ENCODE results near the gene GNG14. TPM values are rescaled to one million over a fixed set of nuclear protein-coding genes. Genes with fewer than 3 reads are reported as not detected.

Gene GNG14
- total and polyA plus RNA-seq, 2 of the 4 experiments (the other 2 are of a cell fraction): not detected

GRCh38 chr19:12736995-12737834 is 49.4 kb downstream of the GNG14 start, which contains the start of gene GET3:
GET3 (plus strand) TSS chr19:12737497; CDS start chr19:12737506, 9 bp downstream.
- in situ Hi-C loops (cut with MboI; ENCODE audit: low sequenced_read_pairs) (no loop called here), dilution Hi-C loops (cut with HindIII; ENCODE audit: low sequenced_read_pairs, unreplicated experiment) (no loop called here), intact Hi-C loops (cut with micrococcal nuclease) (no loop called here)
- POLR2A ChIA-PET (ENCODE audit: unreplicated experiment): interaction anchor here (0.5 kb wide), 1 partner anchor 87 kb away, joined by 3 read pairs; no protein-coding TSS in a partner anchor
- Histone ChIP-seq H2BK5ac (ENCODE audit: low read depth, low read length, poor library complexity, severe bottlenecking) (peak within 1 kb of the TSS; percentile 87), H2AK5ac (ENCODE audit: low read depth, low read length) (peak within 1 kb of the TSS; percentile 91), H3K4me3 (ENCODE audit: insufficient read depth, low read depth, low read length) (peak within 1 kb of the TSS; percentile 80), H3K4me2 (ENCODE audit: low read depth, low read length) (peak within 1 kb of the TSS; percentile 92), H2BK15ac (ENCODE audit: low read depth, low read length) (no peak within 1 kb of the TSS), H4K5ac (ENCODE audit: low read depth, low read length) (peak within 1 kb of the TSS; percentile 88), H2AK9ac (replicated peaks; ENCODE audit: low read depth, low read length, poor library complexity) (peak within 1 kb of the TSS; percentile 90), H3K36me3 (ENCODE audit: control insufficient read depth, insufficient read depth, low read length) (peaks cover 9% of the 10 kb centered on the region), H3K56ac (ENCODE audit: extremely low read depth, insufficient read depth, low read length) (peak within 1 kb of the TSS; percentile 83), H3K9me3 (ENCODE audit: control insufficient read depth, insufficient read depth, low read length) (no peaks in the 10 kb centered on the region), H3K9me1 (ENCODE audit: insufficient read depth, low read length) (peaks cover 11% of the 10 kb centered on the region), H3K9ac (ENCODE audit: low read depth, low read length) (peak within 1 kb of the TSS; percentile 77), H3K4ac (ENCODE audit: low read depth, low read length) (peak within 1 kb of the TSS; percentile 86), H3K27ac (ENCODE audit: insufficient read depth, low read length) (peak within 1 kb of the TSS; percentile 75), H4K91ac (ENCODE audit: insufficient read depth, low read depth, low read length) (peak within 1 kb of the TSS; percentile 53), H2BK120ac (ENCODE audit: low read depth, low read length) (peak within 1 kb of the TSS; percentile 90), H3K4me1 (ENCODE audit: control insufficient read depth, insufficient read depth, low read length) (peaks cover 9% of the 10 kb centered on the region), H2AFZ (replicated peaks; ENCODE audit: low read length, poor library complexity) (peak within 1 kb of the TSS; percentile 97), H4K8ac (ENCODE audit: low read depth in 2 of 2, low read length in 2 of 2) (peak within 1 kb of the TSS; percentile 70 to 96), H3K27me3 (ENCODE audit: control insufficient read depth, insufficient read depth, low read length) (no peaks in the 10 kb centered on the region), H4K20me1 (ENCODE audit: insufficient read depth, low read length) (peaks cover 17% of the 10 kb centered on the region), H2BK20ac (ENCODE audit: low read depth, low read length) (peak within 1 kb of the TSS; percentile 78; the same call in 1 of the 2 replicates), H3K14ac (replicated peaks; ENCODE audit: low read depth, low read length) (peak within 1 kb of the TSS; percentile 82), H3K23ac (ENCODE audit: low read depth, low read length) (peak within 1 kb of the TSS; percentile 32; the same call in 1 of the 2 replicates), H3K79me1 (ENCODE audit: low read depth in 1 of 2, low read length in 2 of 2) (peaks cover 13 to 49% of the 10 kb centered on the region in 2 experiments), H3K18ac (ENCODE audit: low read depth, low read length) (no peak within 1 kb of the TSS)
- WGBS, 2 experiments (ENCODE audit: extremely low coverage in 2 of 2, insufficient read length in 1 of 2): 0% methylated on average over 10 of the region's 29 CpGs; no CpG with 5 or more reads in 1 of the 2 experiments
- CTCF ChIA-PET: interaction anchor here (0.5 to 2.2 kb wide), 2 partner anchors 21 to 666 kb away, joined by 3 to 6 read pairs; no protein-coding TSS in a partner anchor
- BruUV-seq (replicated peaks): no TSS peak
- ATAC-seq (ENCODE audit: low read depth): peak; percentile 86
- DNase-seq: peak; percentile 100
- no peak for TF ChIP-seq CTCF (conservative IDR thresholded peaks at IDR 0.05; ENCODE audit: low read depth, low read length)
- TF ChIP-seq CEBPB (IDR thresholded peaks at IDR 0.05; ENCODE audit: low read depth, low read length): no peak
- no peak for TF ChIP-seq RAD21 (IDR thresholded peaks at IDR 0.05; ENCODE audit: low read length)
- peak; percentile 98 for TF ChIP-seq BHLHE40 (IDR thresholded peaks at IDR 0.05; ENCODE audit: low read depth, low read length)
- TF ChIP-seq MAZ (IDR thresholded peaks at IDR 0.05; ENCODE audit: borderline replicate concordance, low read depth, low read length): peak; percentile 71
- TF ChIP-seq SMC3 (IDR thresholded peaks at IDR 0.05; ENCODE audit: low read depth, low read length): no peak
- no peak for TF ChIP-seq RFX5 (IDR thresholded peaks at IDR 0.05; ENCODE audit: low read depth, low read length)
- peak; percentile 98 for TF ChIP-seq USF2 (IDR thresholded peaks at IDR 0.05; ENCODE audit: low read depth, low read length)
- peak; percentile 96; the same call in 1 of the 2 replicates for TF ChIP-seq CHD1 (IDR thresholded peaks at IDR 0.05; ENCODE audit: low read depth, low read length)
- no peak for TF ChIP-seq RCOR1 (IDR thresholded peaks at IDR 0.05; ENCODE audit: insufficient replicate concordance, low read length)
- TF ChIP-seq POLR2A (IDR thresholded peaks at IDR 0.05; ENCODE audit: low read depth, low read length): peak; percentile 85
- no peak for TF ChIP-seq ELK1 (IDR thresholded peaks at IDR 0.05; ENCODE audit: borderline replicate concordance, low read depth, low read length)
- peak; percentile 48; the same call in 1 of the 2 replicates for TF ChIP-seq MXI1 (IDR thresholded peaks at IDR 0.05; ENCODE audit: borderline replicate concordance, low read depth, low read length)

Measured in IMR-90 (cell line).